CD14-positive monocyte (primary cell): ENCODE results near the gene SLC14A1. TPM values are rescaled to one million over a fixed set of nuclear protein-coding genes. Genes with fewer than 3 reads are reported as not detected.

ENCODE experiments used
- DNase-seq, 3 donors: peaks; one replicate each; pipeline ENCODE4 v3.0.0-alpha.2; 2011 to 2022
- H2AFZ ChIP-seq: 2 replicates; pipeline ENCODE4 v1.6.0; 2012; ENCODE audit warnings: mild to moderate bottlenecking, low read depth, low read length, inconsistent platforms; ENCODE audit not compliant: insufficient read depth, poor library complexity, severe bottlenecking
- H3K27ac ChIP-seq, 2 donors: 1 replicate in 1 of 2; 2 replicates in 1 of 2; pipeline ENCODE4 v1.5.1; 2012 to 2013; ENCODE audit warnings: low read length in 2 of 2, control low read depth in 1 of 2, inconsistent platforms in 1 of 2, low read depth in 1 of 2, mild to moderate bottlenecking in 1 of 2
- H3K27me3 ChIP-seq, 2 donors: one replicate each; pipeline versions ENCODE4 v1.6.0 to v1.6.1; 2011 to 2013; ENCODE audit warnings: low read length in 2 of 2; ENCODE audit not compliant: control insufficient read depth in 2 of 2, insufficient read depth in 2 of 2
- H3K36me3 ChIP-seq, 2 donors: replicated peaks in 1 of 2; 1 replicate in 1 of 2; 2 replicates in 1 of 2; pipeline versions ENCODE4 v1.5.1 to v1.6.1; 2012 to 2013; ENCODE audit warnings: low read length in 2 of 2, control low read depth in 1 of 2, inconsistent platforms in 1 of 2, mild to moderate bottlenecking in 1 of 2; ENCODE audit not compliant: insufficient read depth in 2 of 2, control insufficient read depth in 1 of 2
- H3K4me1 ChIP-seq, 2 donors: 1 replicate in 1 of 2; 2 replicates in 1 of 2; pipeline versions ENCODE4 v1.5.1 to v1.6.1; 2012 to 2013; ENCODE audit warnings: low read length in 2 of 2, control low read depth in 1 of 2, inconsistent platforms in 1 of 2, mild to moderate bottlenecking in 1 of 2, moderate library complexity in 1 of 2; ENCODE audit not compliant: insufficient read depth in 2 of 2, control insufficient read depth in 1 of 2
- H3K4me2 ChIP-seq: replicated peaks from 2 replicates; pipeline ENCODE3; 2012; ENCODE audit warnings: low read length, moderate library complexity, mild to moderate bottlenecking; ENCODE audit not compliant: poor library complexity, severe bottlenecking; ENCODE audit errors: extremely low read depth
- H3K4me3 ChIP-seq, 3 experiments: fragments of 200-600 bp in 1 of 3; sonication (generic) in 1 of 3; replicated peaks in 1 of 3; 1 replicate in 2 of 3; 2 replicates in 1 of 3; pipeline ENCODE4 v1.5.1; 2011 to 2013; ENCODE audit warnings: low read length in 3 of 3, mild to moderate bottlenecking in 3 of 3, control low read depth in 2 of 3, low read depth in 2 of 3, inconsistent platforms in 1 of 3, moderate library complexity in 1 of 3
- H3K79me2 ChIP-seq: 2 replicates; pipeline ENCODE4 v1.6.0; 2012; ENCODE audit warnings: mild to moderate bottlenecking, control low read depth, inconsistent platforms, low read length, moderate library complexity; ENCODE audit not compliant: insufficient read depth
- H3K9ac ChIP-seq: 2 replicates; pipeline ENCODE4 v1.6.0; 2017; ENCODE audit warnings: low read length, mild to moderate bottlenecking; ENCODE audit not compliant: insufficient read depth, poor library complexity, severe bottlenecking
- H3K9me3 ChIP-seq, 2 donors: replicated peaks in 1 of 2; 1 replicate in 1 of 2; 2 replicates in 1 of 2; pipeline versions ENCODE4 v1.5.1 to v1.6.1; 2012 to 2013; ENCODE audit warnings: low read length in 2 of 2, control low read depth in 1 of 2; ENCODE audit not compliant: control insufficient read depth in 1 of 2, insufficient read depth in 1 of 2
- H4K20me1 ChIP-seq: 2 replicates; pipeline ENCODE4 v1.6.0; 2012; ENCODE audit warnings: mild to moderate bottlenecking, low read length, control low read depth, moderate library complexity; ENCODE audit not compliant: insufficient read depth
- H3K27ac Mint-ChIP-seq, 7 donors: one replicate each; pipeline ENCODE4 v1.8.0; 2020; ENCODE audit warnings: mild to moderate bottlenecking in 7 of 7, mixed read lengths in 7 of 7, moderate library complexity in 6 of 7, inconsistent platforms in 2 of 7
- H3K27me3 Mint-ChIP-seq, 3 donors: one replicate each; pipeline ENCODE4 v1.8.0; 2021 to 2022; ENCODE audit warnings: low read depth in 3 of 3, mild to moderate bottlenecking in 3 of 3, mixed read lengths in 3 of 3, moderate library complexity in 3 of 3, inconsistent platforms in 1 of 3
- H3K36me3 Mint-ChIP-seq, 2 donors: one replicate each; pipeline ENCODE4 v1.8.0; 2020; ENCODE audit warnings: mixed read lengths in 2 of 2, inconsistent platforms in 1 of 2, mild to moderate bottlenecking in 1 of 2
- H3K4me1 Mint-ChIP-seq: one replicate; pipeline ENCODE4 v1.8.0; 2020; ENCODE audit warnings: mild to moderate bottlenecking, mixed read lengths
- H3K4me3 Mint-ChIP-seq, 2 donors: one replicate each; pipeline ENCODE4 v1.8.0; 2020; ENCODE audit warnings: mild to moderate bottlenecking in 2 of 2, mixed read lengths in 2 of 2, moderate library complexity in 1 of 2
- H3K9me3 Mint-ChIP-seq, 7 donors: one replicate each; pipeline ENCODE4 v1.8.0; 2020 to 2022; ENCODE audit warnings: mixed read lengths in 7 of 7, mild to moderate bottlenecking in 6 of 7, moderate library complexity in 6 of 7, inconsistent platforms in 2 of 7
- CTCF ChIP-seq: fragments of 200-600 bp; IDR thresholded peaks from one replicate; pipeline ENCODE4 v1.8.0; 2022; ENCODE audit warnings: antibody characterized with exemption, mild to moderate bottlenecking
- WGBS: methylation state at CpG from one replicate; pipeline ENCODE4 v1.1.5; 2013; ENCODE audit warnings: missing lambda C conversion rate; ENCODE audit not compliant: insufficient coverage; 5-methylcytosine and 5-hydroxymethylcytosine counted together
- intact Hi-C, 2 donors: fragments of 100-400 bp; cut with micrococcal nuclease; formaldehyde crosslinking; loops; one replicate each; pipeline versions ENCODE4 v1.15.0 to v1.15.1; 2023
- polyA plus RNA-seq, 3 donors: library from polyadenylated mRNA; depleted of rRNA in 1 of 3; unstranded in 2 of 3; stranded (reverse) in 1 of 3; fragments of 300-500 nt in 2 of 3; fragments of >200 nt in 1 of 3; fragmentation: Illumina TruSeq in 2 of 3; gene quantifications; 1 replicate in 2 of 3; 2 replicates in 1 of 3; pipeline ENCODE4 v1.2.3, GENCODE V29; 2012 to 2021

The SLC14A1 gene
- polyA plus RNA-seq, 3 donors, result not detected

- intact Hi-C loops, result no loop called here
- H4K20me1 ChIP-seq, result no peaks in the 10 kb centered on the region
- no peak overlapping the region for H3K27ac Mint-ChIP-seq
- H3K36me3 ChIP-seq, result no peaks in the 10 kb centered on the region
- peaks cover 6% of the 10 kb centered on the region for H3K4me1 Mint-ChIP-seq
- H3K4me2 ChIP-seq, result no peak overlapping the region
- H2AFZ ChIP-seq, result no peak overlapping the region
- WGBS, result 100% methylated on average over 1 of the region's 1 CpG
- H3K9me3 ChIP-seq, result no peaks in the 10 kb centered on the region
- no peaks in the 10 kb centered on the region for H3K36me3 Mint-ChIP-seq
- no peak overlapping the region for H3K27ac ChIP-seq
- no peaks in the 10 kb centered on the region for H3K27me3 ChIP-seq
- H3K4me1 ChIP-seq, result peaks cover 6% of the 10 kb centered on the region in 2 donors
- H3K9ac ChIP-seq, result no peak overlapping the region
- H3K9me3 Mint-ChIP-seq, result no peaks in the 10 kb centered on the region
- TF ChIP-seq CTCF, result no peak
- H3K79me2 ChIP-seq, result no peaks in the 10 kb centered on the region
- H3K4me3 Mint-ChIP-seq, result no peak overlapping the region
- H3K4me3 ChIP-seq, result no peak overlapping the region
- H3K27me3 Mint-ChIP-seq, result peaks cover 0 to 1% (median 0%) of the 10 kb centered on the region in 3 donors
- DNase-seq, result no peak
Observed at GRCh38 chr18:45753286-45753685, 29.3 kb downstream of the SLC14A1 start.

DNA sequence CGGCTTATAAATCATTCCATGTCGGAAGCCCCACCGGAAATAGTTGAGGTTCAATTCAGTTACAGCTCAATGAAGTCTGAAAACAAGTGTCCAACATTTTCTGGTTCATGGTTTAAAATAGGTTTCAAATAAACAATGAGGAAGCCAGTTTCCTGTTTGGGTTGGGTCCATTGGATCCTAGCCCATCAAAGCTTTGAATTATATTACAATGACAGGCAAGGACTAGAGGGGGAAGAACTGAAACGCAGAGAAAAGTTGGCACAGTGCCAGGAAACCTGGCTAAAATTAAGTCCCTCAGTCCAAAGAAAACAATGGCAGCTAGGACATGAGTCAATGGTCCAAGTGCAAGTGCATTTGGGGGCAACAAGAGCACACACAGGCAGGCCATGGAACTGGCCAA, 32.0 kb downstream of the SLC14A1 start:
- Mint-ChIP-seq H3K4me1 (peaks cover 6% of the 10 kb centered on the region), H3K9me3 (peaks cover 0 to 2% (median 0%) of the 10 kb centered on the region in 7 donors), H3K4me3 (no peak overlapping the region), H3K27ac (no peak overlapping the region), H3K36me3 (no peaks in the 10 kb centered on the region), H3K27me3 (peaks cover 1 to 3% (median 3%) of the 10 kb centered on the region in 3 donors)
- H3K27me3 ChIP-seq, result no peaks in the 10 kb centered on the region
- no peaks in the 10 kb centered on the region for H3K79me2 ChIP-seq
- no peaks in the 10 kb centered on the region for H3K9me3 ChIP-seq
- no peak overlapping the region for H3K27ac ChIP-seq
- H2AFZ ChIP-seq, result no peak overlapping the region
- H3K36me3 ChIP-seq, result no peaks in the 10 kb centered on the region
- 0% methylated on average over 1 of the region's 4 CpGs for WGBS
- no peak overlapping the region for H3K4me2 ChIP-seq
- H3K4me1 ChIP-seq, result peaks cover 6% of the 10 kb centered on the region in 2 donors
- DNase-seq, result no peak
- H3K4me3 ChIP-seq, result no peak overlapping the region
- no peaks in the 10 kb centered on the region for H4K20me1 ChIP-seq
- no peak for TF ChIP-seq CTCF
- no peak overlapping the region for H3K9ac ChIP-seq
- intact Hi-C loops, result no loop called here
